Measurements from ENCODE around the gene ATF7IP. TPM values are rescaled to one million over a fixed set of nuclear protein-coding genes. Genes with fewer than 3 reads are reported as not detected.
"Not testable (repeated sequence)": the region's sequence is repeated elsewhere in the genome, so short reads cannot be mapped to it uniquely, and the experiment has no call there.

Gene ATF7IP, protein sequence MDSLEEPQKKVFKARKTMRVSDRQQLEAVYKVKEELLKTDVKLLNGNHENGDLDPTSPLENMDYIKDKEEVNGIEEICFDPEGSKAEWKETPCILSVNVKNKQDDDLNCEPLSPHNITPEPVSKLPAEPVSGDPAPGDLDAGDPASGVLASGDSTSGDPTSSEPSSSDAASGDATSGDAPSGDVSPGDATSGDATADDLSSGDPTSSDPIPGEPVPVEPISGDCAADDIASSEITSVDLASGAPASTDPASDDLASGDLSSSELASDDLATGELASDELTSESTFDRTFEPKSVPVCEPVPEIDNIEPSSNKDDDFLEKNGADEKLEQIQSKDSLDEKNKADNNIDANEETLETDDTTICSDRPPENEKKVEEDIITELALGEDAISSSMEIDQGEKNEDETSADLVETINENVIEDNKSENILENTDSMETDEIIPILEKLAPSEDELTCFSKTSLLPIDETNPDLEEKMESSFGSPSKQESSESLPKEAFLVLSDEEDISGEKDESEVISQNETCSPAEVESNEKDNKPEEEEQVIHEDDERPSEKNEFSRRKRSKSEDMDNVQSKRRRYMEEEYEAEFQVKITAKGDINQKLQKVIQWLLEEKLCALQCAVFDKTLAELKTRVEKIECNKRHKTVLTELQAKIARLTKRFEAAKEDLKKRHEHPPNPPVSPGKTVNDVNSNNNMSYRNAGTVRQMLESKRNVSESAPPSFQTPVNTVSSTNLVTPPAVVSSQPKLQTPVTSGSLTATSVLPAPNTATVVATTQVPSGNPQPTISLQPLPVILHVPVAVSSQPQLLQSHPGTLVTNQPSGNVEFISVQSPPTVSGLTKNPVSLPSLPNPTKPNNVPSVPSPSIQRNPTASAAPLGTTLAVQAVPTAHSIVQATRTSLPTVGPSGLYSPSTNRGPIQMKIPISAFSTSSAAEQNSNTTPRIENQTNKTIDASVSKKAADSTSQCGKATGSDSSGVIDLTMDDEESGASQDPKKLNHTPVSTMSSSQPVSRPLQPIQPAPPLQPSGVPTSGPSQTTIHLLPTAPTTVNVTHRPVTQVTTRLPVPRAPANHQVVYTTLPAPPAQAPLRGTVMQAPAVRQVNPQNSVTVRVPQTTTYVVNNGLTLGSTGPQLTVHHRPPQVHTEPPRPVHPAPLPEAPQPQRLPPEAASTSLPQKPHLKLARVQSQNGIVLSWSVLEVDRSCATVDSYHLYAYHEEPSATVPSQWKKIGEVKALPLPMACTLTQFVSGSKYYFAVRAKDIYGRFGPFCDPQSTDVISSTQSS
- 10 to 100 TPM; 78.1 to 85.5 TPM for total RNA-seq

DNA sequence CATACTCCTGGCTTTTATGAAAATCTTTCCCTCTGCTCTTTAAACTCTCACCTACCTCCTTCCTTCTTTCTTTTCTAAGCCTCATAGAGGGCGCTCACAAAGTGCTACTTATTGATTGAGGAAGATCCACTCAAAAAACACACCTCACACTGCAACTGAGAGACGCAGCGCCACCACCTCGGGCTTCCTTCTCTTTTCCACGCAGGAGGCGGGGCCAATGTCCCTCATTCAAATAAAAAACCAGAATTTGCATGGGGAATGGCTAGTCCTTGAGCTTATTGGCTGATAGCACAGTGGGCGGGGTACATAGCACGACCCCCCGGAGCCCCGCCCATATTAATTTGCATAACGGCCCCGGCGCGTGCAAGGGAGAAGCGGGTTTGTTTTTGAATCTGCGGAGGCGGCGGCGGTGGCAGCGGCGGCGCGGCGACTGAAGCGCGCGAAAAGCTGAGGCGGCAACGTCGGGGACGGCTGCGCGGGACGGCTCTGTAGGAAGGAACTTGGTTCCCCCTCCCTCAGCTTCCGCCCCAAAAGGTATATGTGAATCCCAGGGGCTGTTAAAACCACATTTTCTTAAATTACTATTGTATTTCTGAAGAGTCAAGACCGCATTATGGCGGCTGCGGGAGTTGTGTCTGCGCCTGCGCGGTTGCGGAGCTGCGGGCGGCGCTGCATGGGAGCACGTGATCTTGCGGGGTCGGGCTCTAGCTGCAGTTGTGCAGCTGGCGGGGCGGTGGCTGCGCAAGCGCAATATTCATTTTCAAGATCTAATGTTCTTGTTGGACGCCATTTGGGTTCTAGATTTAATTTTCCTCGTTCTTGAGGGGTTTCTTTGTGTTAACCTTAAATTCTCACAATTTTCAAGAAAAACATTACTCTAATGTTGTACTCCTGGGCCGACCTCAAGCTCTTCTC is at the start of gene ATF7IP:
Gene ATF7IP (plus strand): TSS at position 389 of the 915 bp plus-strand sequence. CDS start 58,234 bp downstream, outside the sequence.
- Mint-ChIP-seq H3K27ac (peak within 1 kb of the TSS; percentile 97 to 100), H3K9me3 (peaks cover 2 to 5% of the 10 kb centered on the region in 2 donors), H3K36me3 (peaks cover 24 to 40% of the 10 kb centered on the region in 2 donors)
- ATAC-seq: peak; percentile 85 to 88
- DNase-seq (ENCODE audit: low spot score in 2 of 2): peak; percentile 90 to 97

DNA sequence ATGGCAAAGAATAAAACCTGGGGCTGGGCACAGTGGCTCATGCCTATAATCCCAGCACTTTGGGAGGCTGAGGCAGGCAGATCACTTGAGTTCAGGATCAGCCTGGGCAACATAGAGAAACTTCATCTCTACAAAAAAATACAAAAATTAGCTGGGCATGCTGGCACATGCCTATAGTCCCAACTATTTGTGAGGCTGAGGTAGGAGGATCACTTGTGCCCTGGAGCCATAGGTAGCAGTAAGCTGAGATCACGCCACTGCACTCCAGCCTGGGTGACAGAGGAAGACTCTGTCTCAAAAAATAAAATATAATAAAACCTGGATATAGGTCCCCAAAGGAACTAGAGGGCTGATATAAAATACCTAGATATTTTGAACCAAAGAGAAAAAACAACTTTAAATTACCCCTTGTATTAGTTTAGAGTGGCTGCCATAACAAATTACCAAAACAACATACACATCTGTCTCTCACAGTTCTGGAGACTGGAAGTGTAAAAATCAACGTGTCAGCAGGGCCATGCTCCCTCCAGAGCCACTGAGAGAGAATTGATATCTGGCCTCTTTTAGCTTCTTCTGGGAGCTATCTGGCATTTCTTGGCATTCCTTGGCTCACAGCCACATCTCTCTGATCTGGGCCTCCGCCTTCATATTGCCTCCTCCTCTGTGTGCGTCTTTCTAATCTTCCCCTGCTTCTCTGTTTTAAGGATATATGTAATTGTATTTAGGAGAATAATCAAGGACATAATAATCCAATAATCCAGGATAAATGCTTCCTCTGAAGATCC is 47.9 kb upstream of the ATF7IP start:
- Mint-ChIP-seq H3K36me3 (no peaks in the 10 kb centered on the region), H3K27ac (no peak overlapping the region), H3K9me3 (no peaks in the 10 kb centered on the region)
- ATAC-seq (no peak), DNase-seq (ENCODE audit: low spot score in 2 of 2) (no peak)

DNA sequence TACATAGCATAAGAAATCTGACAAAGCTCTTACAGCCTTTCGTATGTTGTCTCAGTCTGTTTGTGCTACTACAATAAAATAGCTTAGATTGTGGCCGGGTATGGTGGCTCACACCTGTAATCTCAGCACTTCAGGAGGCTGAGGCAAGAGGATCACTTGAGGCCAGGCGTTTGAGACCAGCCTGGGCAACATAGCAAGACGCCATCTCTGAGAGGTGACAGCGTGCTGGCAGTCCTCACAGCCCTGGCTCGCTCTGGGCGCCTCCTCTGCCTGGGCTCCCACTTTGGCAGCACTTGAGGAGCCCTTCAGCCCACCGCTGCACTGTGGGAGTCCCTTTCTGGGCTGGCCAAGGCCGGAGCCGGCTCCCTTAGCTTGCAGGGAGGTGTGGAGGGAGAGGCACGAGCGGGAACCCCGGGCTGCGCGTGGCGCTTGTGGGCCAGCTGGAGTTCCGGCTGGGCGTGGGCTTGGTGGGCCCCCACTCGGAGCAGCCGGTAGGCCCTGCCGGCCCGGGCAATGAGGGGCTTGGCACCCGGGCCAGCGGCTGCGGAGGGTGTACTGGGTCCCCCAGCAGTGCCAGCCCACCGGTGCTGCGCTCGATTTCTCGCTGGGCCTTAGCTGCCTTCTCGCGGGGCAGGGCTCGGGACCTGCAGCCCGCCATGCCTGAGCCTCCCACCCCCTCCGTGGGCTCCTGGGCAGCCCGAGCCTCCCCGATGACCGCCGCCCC is 45.6 kb upstream of the ATF7IP start:
- not testable (repeated sequence) for H3K27ac Mint-ChIP-seq; ATAC-seq; DNase-seq (ENCODE audit: low spot score in 2 of 2); H3K9me3 Mint-ChIP-seq; H3K36me3 Mint-ChIP-seq

DNA sequence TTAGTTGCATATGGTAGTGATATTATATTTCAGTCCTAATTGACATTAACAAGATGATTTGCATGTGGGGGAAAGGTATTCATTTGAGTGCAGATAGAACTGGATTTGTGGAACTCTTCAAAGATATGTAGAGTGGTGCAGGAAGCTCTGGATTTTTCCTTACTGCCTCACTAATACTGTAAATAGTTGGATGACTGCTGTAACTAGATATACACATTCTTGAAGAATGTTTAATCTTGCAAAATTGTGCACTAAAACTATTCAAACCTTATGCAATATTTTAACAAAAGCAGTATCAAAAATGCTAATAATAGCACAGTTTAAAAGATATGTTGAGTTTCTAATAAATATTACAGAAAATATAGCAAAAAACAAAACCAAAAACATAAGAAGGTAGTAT is 43.1 kb upstream of the ATF7IP start:
- DNase-seq (ENCODE audit: low spot score in 2 of 2) (no peak), ATAC-seq (no peak)
- Mint-ChIP-seq H3K27ac (no peak overlapping the region), H3K9me3 (no peaks in the 10 kb centered on the region), H3K36me3 (no peaks in the 10 kb centered on the region)

DNA sequence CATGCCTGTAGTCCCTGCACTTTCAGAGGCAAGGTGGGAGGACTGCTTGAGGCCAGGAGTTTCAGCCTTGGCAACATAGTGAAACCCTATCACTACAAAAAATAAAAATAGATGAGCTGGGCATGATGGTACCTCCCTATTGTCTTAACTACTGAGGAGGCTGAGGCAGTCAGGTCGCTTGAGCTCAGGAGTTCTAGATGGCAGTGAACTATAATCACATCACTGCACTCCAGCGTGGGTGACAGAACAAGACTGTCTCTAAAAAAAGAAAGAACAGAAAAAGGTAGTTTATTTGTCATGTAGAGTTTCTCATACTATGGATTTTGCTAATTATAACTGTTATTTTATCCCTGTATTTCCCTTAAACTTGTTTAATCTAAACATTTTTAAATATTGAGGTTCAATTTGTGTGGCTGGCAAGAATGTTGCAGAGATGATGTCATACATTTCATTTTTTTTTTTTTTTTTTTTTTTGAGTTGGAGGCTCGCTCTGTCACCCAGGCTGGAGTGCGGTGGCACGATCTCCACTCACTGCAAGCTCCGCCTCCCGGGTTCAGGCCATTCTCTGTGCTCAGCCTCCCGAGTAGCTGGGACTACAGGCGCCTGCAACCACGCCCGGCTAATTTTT is 39.7 kb upstream of the ATF7IP start:
- DNase-seq (ENCODE audit: low spot score in 2 of 2): no peak

DNA sequence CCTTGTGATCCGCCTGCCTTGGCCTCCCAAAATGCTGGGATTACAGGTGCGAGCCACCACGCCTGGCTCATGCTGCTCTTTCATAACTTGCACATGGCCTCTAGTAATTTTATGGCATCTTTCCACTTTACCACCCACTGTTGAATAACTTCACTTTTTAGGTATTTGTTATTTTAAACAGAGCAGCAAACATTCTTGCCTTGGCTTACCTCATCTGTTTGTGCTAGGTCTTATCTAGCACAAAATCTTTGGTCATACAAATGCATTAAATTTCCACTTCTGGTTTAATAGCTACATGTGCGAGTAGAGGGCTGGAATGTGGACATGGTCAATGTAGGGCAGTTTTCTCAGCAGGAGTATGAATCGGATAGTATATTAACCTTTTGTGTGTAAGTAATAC is 38.8 kb upstream of the ATF7IP start:
- ATAC-seq (no peak), DNase-seq (ENCODE audit: low spot score in 2 of 2) (no peak)
- Mint-ChIP-seq H3K36me3 (no peaks in the 10 kb centered on the region), H3K27ac (no peak overlapping the region), H3K9me3 (no peaks in the 10 kb centered on the region)

More for the DNA sequence above, 39.7 kb upstream of the ATF7IP start:
- Mint-ChIP-seq H3K9me3 (no peaks in the 10 kb centered on the region), H3K27ac (no peak overlapping the region), H3K36me3 (no peaks in the 10 kb centered on the region)
- no peak for ATAC-seq

DNA sequence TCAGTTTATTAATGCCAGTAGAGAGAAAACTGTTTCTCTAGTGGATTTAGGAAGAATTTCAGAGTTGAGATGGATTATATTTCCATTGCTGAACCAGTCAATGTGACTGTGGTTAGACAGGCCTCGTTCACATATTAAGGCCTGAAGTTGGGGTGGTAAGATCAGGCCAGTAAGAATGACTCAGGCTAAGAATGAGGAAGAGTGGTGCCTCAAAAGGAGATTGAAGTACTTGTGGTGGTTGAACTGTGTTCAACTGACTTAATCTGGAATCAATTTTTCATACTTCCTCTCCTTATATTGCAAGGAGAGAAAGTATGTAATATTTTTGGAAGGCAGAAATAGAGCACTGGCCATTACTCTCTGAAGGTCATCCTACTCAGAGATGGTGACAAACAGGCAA is 37.8 kb upstream of the ATF7IP start:
- ATAC-seq (no peak), DNase-seq (ENCODE audit: low spot score in 2 of 2) (no peak)
- no peak overlapping the region for H3K27ac Mint-ChIP-seq
- H3K36me3 Mint-ChIP-seq: peaks cover 6 to 8% of the 10 kb centered on the region in 2 donors
- H3K9me3 Mint-ChIP-seq: no peaks in the 10 kb centered on the region

DNA sequence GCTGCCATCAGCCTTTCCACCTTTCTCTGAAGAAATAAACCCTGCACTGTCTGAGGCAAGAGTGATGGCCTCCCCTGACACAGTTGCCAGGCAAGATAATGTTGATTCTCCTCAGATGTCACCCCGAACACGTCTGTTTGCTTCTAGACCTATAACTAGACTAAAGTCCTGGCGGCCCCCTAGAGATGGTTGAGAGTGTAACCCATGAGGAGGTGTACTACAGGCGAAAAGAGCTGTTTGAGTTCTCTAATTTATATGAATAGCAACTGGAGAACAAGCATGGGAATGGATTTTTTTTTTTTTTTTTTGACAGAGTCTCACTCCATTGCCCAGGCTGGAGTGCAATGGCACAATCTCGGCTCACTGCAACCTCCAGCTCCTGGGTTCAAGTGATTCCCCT is 33.0 kb upstream of the ATF7IP start:
- DNase-seq (ENCODE audit: low spot score in 2 of 2) (no peak), ATAC-seq (no peak)
- H3K9me3 Mint-ChIP-seq: peaks cover 14 to 15% of the 10 kb centered on the region in 2 donors
- H3K36me3 Mint-ChIP-seq: peaks cover 15 to 27% of the 10 kb centered on the region in 2 donors
- no peak overlapping the region for H3K27ac Mint-ChIP-seq

DNA sequence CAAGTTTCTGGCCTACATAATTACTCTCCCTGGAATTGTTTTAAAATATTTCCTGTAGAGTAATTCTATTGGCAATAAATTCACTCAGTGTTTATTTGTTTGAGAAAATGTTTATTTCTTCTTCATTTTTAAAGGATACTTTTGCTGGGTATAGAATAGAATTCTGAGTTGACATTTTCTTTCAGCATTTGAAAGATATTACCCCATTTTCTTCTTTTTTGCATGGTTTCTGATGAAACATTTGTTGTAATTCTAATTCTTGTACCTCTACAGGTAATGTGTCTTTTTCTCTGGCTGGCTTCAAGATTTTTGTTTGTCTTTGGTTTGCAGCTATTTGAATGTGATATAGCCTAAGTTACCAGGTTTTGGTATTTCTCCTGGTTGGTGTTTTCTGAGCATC is 25.1 kb upstream of the ATF7IP start:
- Mint-ChIP-seq H3K9me3 (peaks cover 31 to 39% of the 10 kb centered on the region in 2 donors), H3K27ac (no peak overlapping the region), H3K36me3 (peaks cover 16 to 32% of the 10 kb centered on the region in 2 donors)
- ATAC-seq (no peak), DNase-seq (ENCODE audit: low spot score in 2 of 2) (no peak)

DNA sequence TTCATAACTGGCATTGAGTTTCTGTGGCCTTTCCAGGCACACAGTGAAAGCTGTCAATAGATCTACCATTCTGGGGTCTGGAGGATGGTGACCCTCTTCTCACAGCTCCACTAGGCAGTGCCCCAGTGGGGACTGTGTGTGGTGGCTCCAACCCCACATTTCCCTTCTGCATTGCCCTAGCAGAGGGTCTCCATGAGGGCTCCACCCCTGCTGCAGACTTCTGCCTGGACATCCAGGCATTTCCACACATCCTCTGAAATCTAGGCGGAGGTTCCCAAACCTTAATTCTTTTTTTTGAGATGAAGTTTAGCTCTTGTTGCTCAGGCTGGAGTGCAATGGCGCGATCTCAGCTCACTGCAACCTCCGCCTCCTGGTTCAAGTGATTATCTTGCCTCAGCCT is 14.0 kb upstream of the ATF7IP start:
- peaks cover 34 to 41% of the 10 kb centered on the region in 2 donors for H3K36me3 Mint-ChIP-seq
- H3K9me3 Mint-ChIP-seq: peaks cover 19 to 35% of the 10 kb centered on the region in 2 donors
- H3K27ac Mint-ChIP-seq; ATAC-seq; DNase-seq (ENCODE audit: low spot score in 2 of 2): not testable (repeated sequence)

DNA sequence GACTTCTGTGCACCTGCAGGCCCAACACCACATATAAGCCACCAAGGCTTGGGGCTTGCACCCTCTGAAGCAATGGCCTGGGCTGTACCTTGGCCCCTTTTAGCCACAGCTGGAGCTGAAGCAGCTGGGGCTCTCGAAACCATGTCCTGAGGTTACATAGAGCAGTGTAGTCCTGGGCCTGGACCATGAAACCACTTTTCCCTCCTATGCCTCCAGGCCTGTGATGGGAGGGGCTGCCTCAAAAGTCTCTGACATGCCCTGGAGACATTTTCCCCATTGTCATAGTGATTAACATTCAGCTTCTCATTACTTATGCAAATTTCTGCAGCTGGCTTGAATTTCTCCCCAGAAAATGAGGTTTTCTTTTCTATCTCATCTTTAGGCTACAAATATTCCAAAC is 13.4 kb upstream of the ATF7IP start:
- ATAC-seq; DNase-seq (ENCODE audit: low spot score in 2 of 2); H3K27ac Mint-ChIP-seq: not testable (repeated sequence)
- peaks cover 34 to 41% of the 10 kb centered on the region in 2 donors for H3K36me3 Mint-ChIP-seq
- H3K9me3 Mint-ChIP-seq: peaks cover 19 to 35% of the 10 kb centered on the region in 2 donors

DNA sequence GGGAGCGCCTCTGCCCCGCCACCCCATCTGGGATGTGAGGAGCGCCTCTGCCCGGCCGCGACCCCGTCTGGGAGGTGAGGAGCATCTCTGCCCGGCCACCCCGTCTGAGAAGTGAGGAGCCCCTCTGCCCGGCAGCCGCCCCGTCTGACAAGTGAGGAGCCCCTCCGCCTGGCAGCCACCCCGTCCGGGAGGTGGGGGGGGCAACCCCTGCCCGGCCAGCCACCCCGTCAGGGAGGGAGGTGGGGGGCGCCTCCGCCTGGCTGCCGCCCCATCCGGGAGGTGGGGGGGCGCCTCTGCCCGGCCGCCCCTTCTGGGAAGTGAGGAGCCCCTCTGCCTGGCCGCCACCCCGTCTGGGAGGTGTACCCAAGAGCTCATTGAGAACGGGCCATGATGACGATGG is 10.8 kb upstream of the ATF7IP start:
- Mint-ChIP-seq H3K9me3 (peaks cover 19 to 31% of the 10 kb centered on the region in 2 donors), H3K36me3 (peaks cover 34 to 35% of the 10 kb centered on the region in 2 donors)
- not testable (repeated sequence) for H3K27ac Mint-ChIP-seq; ATAC-seq; DNase-seq (ENCODE audit: low spot score in 2 of 2)

DNA sequence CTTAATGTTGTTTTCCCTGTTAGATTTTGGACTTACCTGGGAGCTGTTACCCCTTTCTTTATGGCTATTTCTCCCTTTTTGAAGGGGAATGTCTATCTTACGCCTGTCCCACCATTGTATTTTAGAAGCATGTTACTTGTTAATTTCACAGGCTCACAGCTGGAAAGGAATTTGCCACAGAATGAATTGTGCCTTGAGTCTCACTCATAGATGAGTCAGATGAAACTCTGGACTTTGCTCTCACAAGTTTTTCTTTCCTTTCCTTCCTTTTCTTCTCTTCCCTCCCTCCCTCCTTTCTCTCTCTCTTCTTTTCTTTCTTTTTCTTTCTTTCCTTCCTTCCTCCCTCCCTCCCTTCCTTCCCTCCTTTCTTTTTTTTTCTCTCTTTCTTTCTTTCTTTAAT is 9.3 kb upstream of the ATF7IP start:
- H3K36me3 Mint-ChIP-seq: peaks cover 20 to 22% of the 10 kb centered on the region in 2 donors
- peaks cover 10 to 18% of the 10 kb centered on the region in 2 donors for H3K9me3 Mint-ChIP-seq
- DNase-seq (ENCODE audit: low spot score in 2 of 2) (no peak), ATAC-seq (no peak)
- H3K27ac Mint-ChIP-seq: no peak overlapping the region

DNA sequence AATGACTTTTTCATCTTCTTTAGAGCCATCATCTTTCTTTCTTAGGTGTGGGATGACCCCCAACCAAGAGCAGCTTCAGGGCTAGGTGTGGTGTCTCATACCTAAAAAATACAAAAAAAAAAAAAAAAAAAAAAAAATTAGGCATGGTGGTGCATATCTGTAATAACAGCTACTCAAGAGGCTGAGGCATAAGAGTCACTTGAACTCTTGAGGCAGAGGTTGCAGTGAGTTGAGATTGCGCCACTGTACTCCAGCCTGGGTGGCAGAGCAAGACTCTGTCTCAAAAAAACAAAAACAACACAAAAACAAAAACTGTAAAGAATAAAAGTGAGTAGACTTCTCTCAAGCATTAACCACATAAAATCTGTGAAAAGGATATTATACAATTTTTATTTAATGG is 8.0 kb upstream of the ATF7IP start:
- Mint-ChIP-seq H3K36me3 (peaks cover 11 to 17% of the 10 kb centered on the region in 2 donors), H3K27ac (no peak overlapping the region), H3K9me3 (peaks cover 10 to 11% of the 10 kb centered on the region in 2 donors)
- ATAC-seq: no peak
- no peak for DNase-seq (ENCODE audit: low spot score in 2 of 2)

Data from activated naive CD4-positive, alpha-beta T cell treated with anti-CD3 and anti-CD28 coated beads, Interleukin-2, amount 50 U/mL, for 72 hours (primary cell).